Gastrocnemius medialis (tissue), 4 donors: ENCODE results near the gene PCCA. TPM values are rescaled to one million over a fixed set of nuclear protein-coding genes. Genes with fewer than 3 reads are reported as not detected.

Experiments
- ATAC-seq, 2 donors: fragments of 150-250 bp; one replicate each; pipeline ENCODE4 v1.9.1; 2016
- DNase-seq, 2 donors: peaks; one replicate each; pipeline ENCODE4 v3.0.0-alpha.2; 2019
- H3K27ac ChIP-seq, 4 donors: fragments of 200-600 bp; sonication (generic); 1 replicate in 1 of 4; 2 replicates in 3 of 4; pipeline ENCODE4 v1.5.1; 2016 to 2018; ENCODE audit warnings: mild to moderate bottlenecking in 2 of 4, moderate library complexity in 1 of 4
- H3K27me3 ChIP-seq, 3 donors: fragments of 200-600 bp; sonication (generic) in 2 of 3; 1 replicate in 1 of 3; 2 replicates in 2 of 3; pipeline versions ENCODE4 v1.5.1 to v1.6.0; 2016 to 2019; ENCODE audit warnings: mild to moderate bottlenecking in 1 of 3, moderate library complexity in 1 of 3
- H3K36me3 ChIP-seq, 2 donors: fragments of 200-600 bp; sonication (generic) in 1 of 2; one replicate each; pipeline ENCODE4 v1.5.1; 2017 to 2018
- H3K4me1 ChIP-seq, 2 donors: fragments of 200-600 bp; sonication (generic) in 1 of 2; one replicate each; pipeline ENCODE4 v1.5.1; 2016 to 2017; ENCODE audit warnings: mild to moderate bottlenecking in 2 of 2
- H3K4me3 ChIP-seq, 4 donors: fragments of 200-600 bp; sonication (generic) in 3 of 4; 1 replicate in 1 of 4; 2 replicates in 3 of 4; pipeline ENCODE4 v1.5.1; 2016 to 2019; ENCODE audit warnings: mild to moderate bottlenecking in 2 of 4
- H3K9me3 ChIP-seq, 3 donors: fragments of 200-600 bp; sonication (generic) in 2 of 3; 1 replicate in 1 of 3; 2 replicates in 2 of 3; pipeline ENCODE4 v1.5.1; 2016 to 2019
- CTCF ChIP-seq, 5 experiments: fragments of 450-650 bp in 3 of 5; fragments of 200-600 bp in 2 of 5; sonication (generic) in 2 of 5; IDR thresholded peaks in 4 of 5; conservative IDR thresholded peaks in 1 of 5; 1 replicate in 4 of 5; 2 replicates in 1 of 5; pipeline ENCODE4 v1.5.1; 2016 to 2019; ENCODE audit warnings: antibody characterized with exemption in 5 of 5, mild to moderate bottlenecking in 3 of 5, moderate library complexity in 3 of 5
- POLR2A ChIP-seq, 2 donors: fragments of 450-650 bp; IDR thresholded peaks; one replicate each; pipeline ENCODE4 v1.6.1; 2017; ENCODE audit warnings: antibody characterized with exemption in 2 of 2, mild to moderate bottlenecking in 2 of 2, moderate library complexity in 2 of 2
- in situ Hi-C, 4 donors: fragments of 200-750 bp; cut with MboI; loops; one replicate each; pipeline versions ENCODE4 v1.15.0 to v1.8.0; 2017; ENCODE audit warnings: low sequenced_read_pairs in 4 of 4
- intact Hi-C: fragments of 100-400 bp; cut with DNase I; formaldehyde crosslinking; loops from one replicate; pipeline ENCODE4 v1.15.1; 2023; ENCODE audit warnings: low total_unique reads
- total RNA-seq, 4 donors: library from RNA; depleted of rRNA; stranded (reverse); fragments of >200 nt; gene quantifications; one replicate each; pipeline versions ENCODE4 v1.1.0 to v1.2.3, GENCODE V29; 2016

Gene PCCA
- total RNA-seq, 4 donors from 2014 or later: 7.5 to 19.5 (median 10.8) TPM

GRCh38 chr13:100520936-100521850 lies 432.3 kb downstream of the PCCA start:
- H3K36me3 ChIP-seq: no peaks in the 10 kb centered on the region
- DNase-seq (no peak), ATAC-seq (no peak)
- H3K4me3 ChIP-seq: no peak overlapping the region
- no peaks in the 10 kb centered on the region for H3K27me3 ChIP-seq
- H3K27ac ChIP-seq: no peak overlapping the region
- in situ Hi-C loops (loop anchor here in 3 of 4 donors (25.0 kb wide), 2 partner anchors 609 to 859 kb away; no protein-coding TSS in a partner anchor), intact Hi-C loops (no loop called here)
- no peak for TF ChIP-seq POLR2A (IDR thresholded peaks at IDR 0.05)
- TF ChIP-seq CTCF (IDR thresholded peaks at IDR 0.05 in 4 of 5, conservative IDR thresholded peaks at IDR 0.05 in 1 of 5): no peak
- H3K9me3 ChIP-seq: no peaks in the 10 kb centered on the region
- H3K4me1 ChIP-seq: no peaks in the 10 kb centered on the region

GRCh38 chr13:100521851-100522617 lies 433.1 kb downstream of the PCCA start:
- H3K27me3 ChIP-seq: no peaks in the 10 kb centered on the region
- intact Hi-C loops (no loop called here), in situ Hi-C loops (loop anchor here in 3 of 4 donors (25.0 kb wide), 2 partner anchors 610 to 860 kb away; no protein-coding TSS in a partner anchor)
- DNase-seq (no peak), ATAC-seq (no peak)
- no peak overlapping the region for H3K27ac ChIP-seq
- H3K4me3 ChIP-seq: no peak overlapping the region
- no peaks in the 10 kb centered on the region for H3K36me3 ChIP-seq
- no peak for TF ChIP-seq CTCF (IDR thresholded peaks at IDR 0.05 in 4 of 5, conservative IDR thresholded peaks at IDR 0.05 in 1 of 5)
- TF ChIP-seq POLR2A (IDR thresholded peaks at IDR 0.05): no peak
- H3K4me1 ChIP-seq: no peaks in the 10 kb centered on the region
- H3K9me3 ChIP-seq: no peaks in the 10 kb centered on the region

DNA sequence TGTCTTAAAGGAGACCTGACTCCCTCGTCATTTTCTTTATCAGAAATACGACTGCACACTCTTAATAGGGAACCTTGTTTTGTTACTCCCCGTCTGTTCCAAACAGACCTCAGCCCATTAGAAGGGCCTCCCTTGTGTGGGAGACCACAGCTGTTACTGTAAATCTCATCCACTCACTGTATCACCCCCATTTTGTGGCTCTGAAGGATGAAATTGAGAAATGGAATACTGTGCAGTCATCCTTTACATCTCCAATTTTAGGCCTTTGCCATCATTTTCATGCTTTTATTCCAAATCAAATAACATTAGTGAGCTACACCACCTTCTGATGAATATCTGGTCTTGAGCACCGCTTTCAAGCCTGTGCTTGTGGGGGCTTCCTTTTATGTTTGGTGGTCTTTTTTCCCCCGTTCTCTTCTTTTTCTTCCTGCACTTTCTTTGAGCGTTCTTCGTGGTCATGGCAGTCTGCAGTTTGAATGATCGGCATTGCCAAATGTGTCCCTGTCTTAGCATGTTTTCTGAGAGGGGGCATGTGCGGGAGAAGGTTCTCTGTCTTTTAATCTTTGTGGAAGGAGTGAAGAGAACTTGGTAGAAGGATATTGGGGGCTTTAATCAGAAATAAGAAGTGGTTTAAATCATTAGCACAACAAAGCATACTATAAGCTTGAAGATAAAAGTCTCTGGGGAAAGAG lies 433.9 kb downstream of the PCCA start:
- intact Hi-C loops (no loop called here), in situ Hi-C loops (loop anchor here in 3 of 4 donors (25.0 kb wide), 2 partner anchors 610 to 860 kb away; no protein-coding TSS in a partner anchor)
- no peak for TF ChIP-seq CTCF (IDR thresholded peaks at IDR 0.05 in 4 of 5, conservative IDR thresholded peaks at IDR 0.05 in 1 of 5)
- TF ChIP-seq POLR2A (IDR thresholded peaks at IDR 0.05): no peak
- H3K9me3 ChIP-seq: no peaks in the 10 kb centered on the region
- no peak overlapping the region for H3K4me3 ChIP-seq
- no peaks in the 10 kb centered on the region for H3K4me1 ChIP-seq
- no peaks in the 10 kb centered on the region for H3K27me3 ChIP-seq
- ATAC-seq: no peak
- H3K36me3 ChIP-seq: no peaks in the 10 kb centered on the region
- no peak overlapping the region for H3K27ac ChIP-seq
- DNase-seq: no peak

DNA sequence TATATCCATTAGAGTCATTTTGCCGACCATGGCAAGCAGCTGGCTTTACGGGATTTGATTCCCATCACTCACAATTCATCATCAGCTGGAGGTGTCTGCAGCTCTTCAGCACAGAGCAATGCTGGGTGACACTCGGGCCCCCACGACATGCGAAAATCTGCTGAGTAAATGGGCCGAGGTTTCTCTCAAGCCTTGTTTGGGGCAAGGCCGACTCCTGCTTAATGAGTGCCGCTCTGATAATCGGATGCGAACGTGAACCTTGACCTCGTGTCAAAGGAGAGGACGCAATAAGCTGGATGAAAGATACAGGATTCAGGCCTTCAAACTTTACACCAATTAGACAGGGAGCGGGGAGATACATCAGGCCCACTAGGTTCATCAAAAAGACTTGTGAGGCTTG lies 434.5 kb downstream of the PCCA start:
- intact Hi-C loops (no loop called here), in situ Hi-C loops (loop anchor here in 3 of 4 donors (25.0 kb wide), 2 partner anchors 611 to 861 kb away; no protein-coding TSS in a partner anchor)
- DNase-seq (no peak), ATAC-seq (no peak)
- no peak overlapping the region for H3K27ac ChIP-seq
- no peaks in the 10 kb centered on the region for H3K9me3 ChIP-seq
- H3K27me3 ChIP-seq: no peaks in the 10 kb centered on the region
- H3K4me1 ChIP-seq: no peaks in the 10 kb centered on the region
- TF ChIP-seq CTCF (IDR thresholded peaks at IDR 0.05 in 4 of 5, conservative IDR thresholded peaks at IDR 0.05 in 1 of 5) (no peak), POLR2A (IDR thresholded peaks at IDR 0.05) (no peak)
- no peak overlapping the region for H3K4me3 ChIP-seq
- H3K36me3 ChIP-seq: no peaks in the 10 kb centered on the region
